Measurements from ENCODE around the gene APBA1.

The APBA1 gene

GRCh38 chr9:69609156-69609555 lies 63.0 kb downstream of the APBA1 start:
- no peak for DNase-seq (ENCODE audit: extremely low read depth, low read depth)
- no peak for TF ChIP-seq CTCF (IDR thresholded peaks at IDR 0.05; ENCODE audit: low read depth, low read length)

- no peak for DNase-seq (ENCODE audit: extremely low read depth, low read depth)
- no peak for TF ChIP-seq CTCF (IDR thresholded peaks at IDR 0.05; ENCODE audit: low read depth, low read length)
These were observed 66.1 kb downstream of the APBA1 start for GRCh38 chr9:69606089-69606488.

GRCh38 chr9:69605406-69605805 lies 66.8 kb downstream of the APBA1 start:
- DNase-seq (ENCODE audit: extremely low read depth, low read depth), result no peak
- no peak for TF ChIP-seq CTCF (IDR thresholded peaks at IDR 0.05; ENCODE audit: low read depth, low read length)

GRCh38 chr9:69604568-69605219 lies 67.5 kb downstream of the APBA1 start:
- no peak for TF ChIP-seq CTCF (IDR thresholded peaks at IDR 0.05; ENCODE audit: low read depth, low read length)
- no peak for DNase-seq (ENCODE audit: extremely low read depth, low read depth)

GRCh38 chr9:69603656-69604055 lies 68.5 kb downstream of the APBA1 start:
- no peak for TF ChIP-seq CTCF (IDR thresholded peaks at IDR 0.05; ENCODE audit: low read depth, low read length)
- no peak for DNase-seq (ENCODE audit: extremely low read depth, low read depth)

- TF ChIP-seq CTCF (IDR thresholded peaks at IDR 0.05; ENCODE audit: low read depth, low read length), result no peak
- no peak for DNase-seq (ENCODE audit: extremely low read depth, low read depth)
These were observed 69.4 kb downstream of the APBA1 start for GRCh38 chr9:69602773-69603172.

GRCh38 chr9:69601698-69602097 lies 70.5 kb downstream of the APBA1 start:
- no peak for TF ChIP-seq CTCF (IDR thresholded peaks at IDR 0.05; ENCODE audit: low read depth, low read length)
- DNase-seq (ENCODE audit: extremely low read depth, low read depth), result no peak

Measured in AG09319 (cell line).